NCI-H524 treated with DMSO at 0.1 percent for 48 hours (cell line): ENCODE measurements around the gene KIF26B.
"Not testable (repeated sequence)": the region's sequence is repeated elsewhere in the genome, so short reads cannot be mapped to it uniquely, and the experiment has no call there.

Experiments used
- DNase-seq: peaks from one replicate; lab custom pipeline; 2025; lab: John Stamatoyannopoulos, UW

The KIF26B gene

DNA sequence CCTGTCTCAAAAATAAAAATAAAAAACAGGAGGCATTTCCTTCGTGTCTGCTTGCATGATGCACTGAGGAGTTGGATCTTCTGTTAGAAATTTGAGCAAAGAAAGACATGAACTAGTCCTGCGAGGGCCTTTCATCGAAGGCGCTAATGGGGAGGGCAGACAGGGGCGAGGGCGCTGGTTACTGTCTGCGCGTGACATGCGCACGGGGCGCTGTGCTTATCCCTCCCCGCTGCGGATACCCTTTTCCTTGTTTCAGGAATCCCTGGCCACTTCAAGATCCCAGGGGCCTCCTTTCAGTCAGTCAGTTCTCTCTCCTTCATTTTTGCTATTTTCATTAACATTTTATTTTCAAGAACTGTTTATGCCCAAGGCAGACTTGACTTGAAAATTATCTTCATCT lies 545.8 kb downstream of the KIF26B start:
- no peak for DNase-seq

- DNase-seq: no peak
These were observed 546.8 kb downstream of the KIF26B start for GRCh38 chr1:245701631-245702030.

DNA sequence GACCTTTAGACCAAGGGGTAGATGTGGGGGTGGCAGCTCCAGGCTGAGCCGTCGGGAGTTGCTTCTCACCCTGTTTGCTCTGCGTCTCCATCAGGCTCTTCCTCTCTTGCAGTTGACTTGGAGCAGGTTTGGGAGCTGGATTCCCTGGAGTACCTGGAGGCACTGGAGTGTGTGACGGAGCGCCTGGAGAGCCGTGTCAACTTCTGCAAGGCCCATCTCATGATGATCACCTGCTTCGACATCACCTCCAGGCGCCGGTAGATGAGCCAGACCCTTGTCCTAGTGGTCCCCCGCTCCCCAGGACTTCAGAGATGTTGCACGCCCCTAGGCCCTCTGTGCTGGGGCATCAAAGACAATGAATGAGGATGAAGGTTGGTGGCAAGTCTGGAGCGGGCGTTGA lies 547.6 kb downstream of the KIF26B start:
- DNase-seq: no peak

GRCh38 chr1:245704341-245704740 lies 549.6 kb downstream of the KIF26B start:
- DNase-seq: no peak

DNA sequence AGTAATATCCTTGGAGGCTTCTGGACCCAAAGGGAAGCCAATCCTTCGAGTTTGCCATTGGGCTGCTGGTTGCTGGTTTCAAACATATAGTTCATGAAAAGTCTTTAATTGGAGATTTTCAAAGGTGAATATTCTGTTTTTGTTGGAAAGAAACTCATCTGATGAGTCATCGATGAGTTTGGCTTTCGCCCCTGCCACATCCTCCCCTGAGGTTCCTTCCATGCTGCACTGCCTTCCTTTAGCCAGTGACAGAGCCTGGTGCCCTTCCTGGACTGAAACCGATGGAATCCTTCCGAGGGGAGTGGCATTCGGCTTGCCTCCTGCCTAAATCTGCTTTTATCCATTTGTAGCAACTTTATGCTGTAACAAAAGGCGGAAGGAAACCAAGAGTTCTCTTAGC lies 550.0 kb downstream of the KIF26B start:
- DNase-seq: no peak

DNA sequence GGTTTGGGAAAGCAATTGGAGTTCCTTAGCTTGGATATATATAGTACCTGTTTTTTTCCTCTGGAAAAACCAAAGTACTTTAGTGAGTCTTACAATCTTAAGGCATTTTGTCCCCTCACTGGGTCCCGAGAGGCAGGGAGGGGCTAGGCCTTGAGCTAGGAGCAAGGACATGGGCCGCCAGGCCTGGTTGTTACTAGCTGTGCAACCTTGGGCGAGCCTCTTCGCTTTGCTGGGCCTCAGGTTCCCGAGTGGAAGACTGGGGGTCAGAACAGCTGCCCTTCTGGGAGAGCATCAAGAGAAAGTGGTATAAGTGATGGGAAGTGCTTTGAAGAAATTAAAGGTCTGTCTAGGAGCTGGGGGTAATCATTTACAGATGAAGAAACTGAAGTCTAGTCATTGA lies 553.2 kb downstream of the KIF26B start:
- no peak for DNase-seq

- DNase-seq: no peak
These were observed 556.4 kb downstream of the KIF26B start for GRCh38 chr1:245710961-245711903.

DNA sequence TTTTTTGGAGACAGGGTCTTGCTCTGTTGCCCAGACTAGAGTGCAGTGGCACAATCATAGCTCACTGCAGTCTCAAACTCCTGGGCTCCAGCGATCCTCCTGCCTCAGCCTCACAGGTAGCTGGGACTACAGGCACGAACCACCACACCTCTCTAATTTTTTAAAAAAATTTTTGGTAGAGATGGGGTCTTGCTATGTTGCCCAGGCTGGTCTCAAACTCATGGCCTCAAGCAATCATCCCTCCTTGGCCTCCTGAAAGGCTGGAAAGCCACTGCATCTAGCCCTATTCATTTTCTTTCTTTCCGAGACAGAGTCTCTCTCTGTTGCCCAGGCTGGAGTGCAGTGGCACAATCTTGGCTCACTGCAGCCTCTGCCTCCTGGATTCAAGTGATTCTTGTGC lies 559.2 kb downstream of the KIF26B start:
- not testable (repeated sequence) for DNase-seq

DNA sequence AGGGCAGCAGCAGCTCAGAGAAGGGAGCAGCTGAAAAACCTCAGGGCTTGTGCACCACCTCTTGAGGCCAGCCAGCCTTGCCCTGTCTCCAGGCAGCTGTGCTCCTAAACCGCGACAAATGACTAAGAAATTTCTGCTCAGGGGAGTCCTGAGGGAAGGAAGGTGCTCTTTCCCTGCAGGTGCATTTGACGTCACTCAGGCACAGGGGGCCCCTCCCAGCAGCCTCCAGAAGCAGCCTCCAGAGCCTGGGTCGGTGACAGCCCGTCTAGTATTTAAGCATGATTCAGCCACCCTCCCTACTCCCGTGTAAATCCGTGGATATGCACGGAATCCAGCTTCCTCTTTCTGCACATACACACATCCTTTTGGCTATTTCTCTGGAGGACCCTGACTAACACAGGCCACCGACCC lies 560.5 kb downstream of the KIF26B start:
- DNase-seq: no peak

DNA sequence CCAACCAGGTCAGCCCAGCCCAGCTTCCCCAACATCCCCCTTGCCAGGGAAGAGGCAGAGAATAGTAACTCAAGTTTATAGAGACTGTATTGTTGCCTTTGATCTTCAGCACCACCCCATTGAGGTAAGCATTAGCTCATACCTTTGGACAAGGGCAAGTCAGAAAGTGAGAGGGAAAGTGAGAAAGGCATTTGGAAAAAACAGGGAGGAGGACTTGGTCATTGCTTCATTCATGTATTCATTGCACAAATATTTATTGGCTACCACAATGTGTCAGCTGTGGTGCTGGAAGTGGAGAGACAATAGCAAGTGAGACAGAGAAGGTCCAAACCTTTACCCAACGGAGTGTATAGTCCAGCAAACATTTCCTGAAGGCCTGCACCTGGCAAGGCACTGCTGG lies 561.2 kb downstream of the KIF26B start:
- no peak for DNase-seq

DNA sequence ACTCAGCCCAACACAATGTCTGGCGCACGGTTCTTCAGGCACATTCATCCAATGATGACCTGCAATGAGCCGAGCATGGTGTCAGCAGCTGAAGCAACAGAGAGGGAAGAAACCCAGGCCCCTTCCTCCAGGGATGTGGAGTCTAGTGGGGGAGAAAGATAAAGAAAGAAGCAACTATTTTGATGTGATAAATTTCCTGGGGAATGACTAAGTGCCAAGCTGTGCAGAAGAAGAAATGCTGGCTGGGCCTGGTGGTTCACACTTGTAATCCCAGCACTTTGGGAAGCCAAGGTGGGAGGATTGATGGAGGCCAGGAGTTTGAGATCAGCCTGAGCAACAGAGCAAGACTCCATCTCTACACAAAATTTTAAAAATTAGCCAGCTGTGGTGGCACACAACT lies 561.8 kb downstream of the KIF26B start:
- no peak for DNase-seq

- no peak for DNase-seq
These were observed 562.8 kb downstream of the KIF26B start for GRCh38 chr1:245717611-245718010.

DNA sequence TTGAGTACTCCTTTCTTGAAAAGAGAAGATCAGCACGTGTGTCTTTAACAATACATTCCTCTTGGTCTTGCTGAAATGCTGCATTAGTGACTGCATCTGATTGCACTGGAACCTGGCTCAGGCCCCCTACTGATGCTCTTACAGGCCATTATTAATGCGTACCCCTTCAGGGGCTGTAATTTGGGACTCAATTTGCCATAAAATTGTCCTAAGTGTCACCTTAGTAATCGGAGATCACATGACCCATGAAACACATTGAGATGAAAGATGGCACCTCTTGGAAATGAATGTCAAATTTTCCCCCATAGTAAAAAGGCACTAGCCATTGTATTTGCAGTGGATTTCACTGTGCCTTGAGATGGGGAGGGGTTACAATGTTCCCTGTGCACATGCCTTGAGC lies 563.3 kb downstream of the KIF26B start:
- DNase-seq: no peak

DNA sequence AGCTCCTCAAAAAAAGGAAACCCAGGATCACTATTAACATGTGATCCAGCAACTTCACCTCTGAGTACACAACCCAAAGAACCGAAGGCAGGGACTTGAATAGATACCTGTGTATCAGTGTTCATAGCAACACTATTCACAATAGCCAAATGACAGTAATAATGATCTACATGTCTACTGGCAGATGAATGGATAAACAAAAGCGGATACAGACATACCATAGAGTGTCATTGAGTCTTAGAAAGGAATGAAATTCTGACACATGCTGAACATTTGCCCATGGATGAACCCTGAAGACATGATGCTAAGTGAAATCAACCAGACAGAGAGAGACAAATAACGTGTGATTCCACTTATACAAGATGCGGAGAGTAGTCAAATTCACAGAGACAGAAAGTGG lies 564.2 kb downstream of the KIF26B start:
- no peak for DNase-seq

GRCh38 chr1:245721488-245721887 lies 566.7 kb downstream of the KIF26B start:
- DNase-seq: no peak

DNA sequence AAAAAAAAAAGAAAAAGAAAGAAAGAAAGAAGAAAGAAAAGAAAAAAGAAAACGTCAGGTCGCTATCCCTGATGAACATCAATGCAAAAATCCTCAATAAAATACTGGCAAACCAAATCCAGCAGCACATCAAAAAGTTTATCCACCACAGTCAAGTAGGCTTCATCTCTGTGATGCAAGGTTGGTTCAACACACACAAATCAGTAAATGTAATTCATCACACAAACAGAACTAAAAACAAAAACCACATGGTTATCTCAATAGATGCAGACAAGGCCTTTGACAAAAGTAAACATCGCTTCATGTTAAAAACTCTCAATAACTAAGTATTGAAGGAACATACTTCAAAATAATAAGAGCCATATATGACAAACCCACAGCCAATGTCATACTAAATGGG lies 573.2 kb downstream of the KIF26B start:
- DNase-seq: not testable (repeated sequence)

GRCh38 chr1:245730801-245731200 lies 576.0 kb downstream of the KIF26B start:
- no peak for DNase-seq

GRCh38 chr1:245740336-245740735 lies 585.6 kb downstream of the KIF26B start:
- DNase-seq: not testable (repeated sequence)

GRCh38 chr1:245742896-245743295 lies 588.1 kb downstream of the KIF26B start:
- peak; percentile 39 for DNase-seq

DNA sequence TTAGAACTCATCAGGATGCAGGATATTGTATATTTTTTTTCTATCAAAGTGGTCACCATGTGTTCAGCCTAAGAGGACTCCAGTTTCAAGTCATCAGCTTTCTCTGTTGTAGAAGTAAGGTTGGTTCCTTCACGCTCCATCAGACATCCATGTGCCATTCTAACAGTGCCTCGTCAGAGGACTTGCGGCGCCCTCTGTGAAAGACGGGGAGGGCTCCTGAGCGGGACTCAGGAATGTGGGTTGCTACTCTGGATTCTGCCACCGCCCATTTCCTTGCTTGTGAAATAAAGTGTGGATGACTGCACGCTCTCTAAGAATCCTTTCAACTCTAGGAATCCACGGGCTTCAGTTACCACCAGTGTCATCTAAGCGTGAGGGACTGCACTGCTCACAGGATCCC lies 593.5 kb downstream of the KIF26B start:
- DNase-seq: no peak

DNA sequence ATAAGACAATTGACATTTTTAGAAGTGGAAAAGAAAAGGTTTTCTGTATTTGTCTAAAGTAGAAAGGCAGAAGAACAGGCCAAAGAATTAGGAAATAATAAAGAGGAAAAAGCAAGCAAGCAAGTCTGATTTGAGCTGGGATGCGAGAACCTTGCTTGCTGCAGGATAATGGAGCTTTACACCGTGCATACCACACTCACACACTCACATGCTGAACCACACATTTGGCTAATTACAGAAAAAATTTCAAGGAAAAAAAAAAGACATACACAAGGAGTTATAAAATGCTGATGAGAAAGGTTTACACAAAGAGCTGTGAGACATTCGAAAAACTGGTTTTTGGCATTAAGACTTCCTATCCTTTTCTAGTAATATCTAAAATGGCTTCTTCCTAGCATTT lies 593.9 kb downstream of the KIF26B start:
- no peak for DNase-seq

- DNase-seq: no peak
These were observed 594.3 kb downstream of the KIF26B start for GRCh38 chr1:245749053-245749452.

- no peak for DNase-seq
These were observed 595.5 kb downstream of the KIF26B start for GRCh38 chr1:245750261-245750660.

DNA sequence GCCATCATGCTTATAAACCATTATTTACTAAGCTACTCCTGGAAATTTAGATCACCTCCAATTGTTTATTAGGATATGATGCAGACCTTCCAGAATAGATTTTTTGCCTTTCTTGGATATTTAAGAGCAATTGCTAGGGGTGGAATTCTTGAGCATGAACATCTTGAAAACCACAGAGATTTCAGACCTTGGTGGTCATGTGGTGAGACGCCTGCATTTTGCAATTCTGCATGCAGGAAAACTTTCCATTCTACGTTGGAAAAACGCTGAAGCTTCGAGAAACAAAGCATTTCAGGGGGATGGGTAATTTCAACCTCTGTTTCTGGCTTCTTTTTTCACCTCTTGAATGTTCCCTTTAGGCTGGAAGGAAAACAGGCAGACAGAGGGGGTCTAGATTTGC lies 596.3 kb downstream of the KIF26B start:
- no peak for DNase-seq
